ENCODE results near the gene POU3F2.

The POU3F2 gene

DNA sequence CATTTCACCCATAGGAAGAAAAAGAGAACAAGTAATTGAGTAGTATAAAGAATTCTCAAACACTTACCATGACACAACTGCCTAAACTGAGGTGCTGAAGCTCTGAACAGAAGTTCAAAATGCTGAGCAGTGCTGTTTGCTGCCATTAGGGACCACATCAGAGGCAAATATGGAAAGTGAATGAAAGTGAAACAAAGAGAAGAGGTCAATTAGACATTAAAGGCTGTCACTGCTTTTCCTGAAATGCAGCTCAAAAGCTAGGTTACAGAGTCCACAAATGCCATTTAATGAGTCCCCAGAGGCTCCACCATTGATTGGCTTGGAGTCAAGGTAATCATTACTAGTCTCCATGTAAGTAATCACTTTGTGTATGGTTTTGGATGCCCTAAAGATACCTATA lies 46.1 kb downstream of the POU3F2 start:
- TF ChIP-seq ZNF274 (IDR thresholded peaks at IDR 0.05; ENCODE audit: low read depth, low read length), result no peak

DNA sequence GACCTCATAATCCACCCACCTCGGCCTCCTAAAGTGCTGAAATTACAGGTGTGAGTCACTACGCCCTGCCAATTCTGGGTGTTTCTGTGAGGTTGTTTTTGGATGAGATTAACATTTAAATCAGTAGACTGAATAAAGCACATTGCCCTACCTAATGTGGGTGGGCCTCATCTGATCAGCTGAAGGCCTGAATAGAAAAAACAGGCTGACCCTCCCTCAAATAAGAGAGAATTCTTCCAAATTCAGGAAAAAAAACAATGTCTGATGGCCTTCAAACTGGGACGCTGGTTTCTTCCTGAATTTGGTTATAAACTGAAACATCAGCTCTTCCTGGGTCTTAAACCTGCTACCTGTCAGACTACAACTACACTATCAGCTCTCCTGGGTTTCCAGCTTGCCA lies 51.0 kb downstream of the POU3F2 start:
- H3K4me3 ChIP-seq (ENCODE audit: low read length), result no peak overlapping the region
- no peak for TF ChIP-seq ZNF274 (IDR thresholded peaks at IDR 0.05; ENCODE audit: low read depth, low read length)

More for the DNA sequence above, 46.1 kb downstream of the POU3F2 start:
- H3K4me3 ChIP-seq (ENCODE audit: low read length), result no peak overlapping the region

DNA sequence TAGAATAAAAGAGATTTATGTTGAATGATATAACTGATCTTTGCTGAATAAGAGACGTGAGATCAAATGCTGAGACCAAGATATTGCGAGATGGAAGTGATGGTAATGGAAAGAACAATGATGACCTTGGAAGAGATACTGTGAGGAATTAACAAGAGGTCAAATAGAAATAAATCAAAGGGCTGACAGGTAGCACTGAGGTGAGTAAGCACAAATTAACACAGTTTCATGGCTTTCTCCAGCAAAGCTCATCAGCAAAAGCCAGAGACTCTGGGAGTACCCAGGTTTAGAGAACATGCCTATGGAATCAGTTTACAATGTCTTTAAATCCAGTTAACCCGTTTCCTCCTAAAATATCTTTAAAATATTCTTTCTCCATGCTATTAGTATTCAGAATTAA lies 53.3 kb downstream of the POU3F2 start:
- no peak for TF ChIP-seq ZNF274 (IDR thresholded peaks at IDR 0.05; ENCODE audit: low read depth, low read length)
- no peak overlapping the region for H3K4me3 ChIP-seq (ENCODE audit: low read length)

Data from GM08714 (cell line).